HuH-7.5 (cell line): ENCODE measurements around the gene MPL.

Experiments used
- DNase-seq: peaks from one replicate; pipeline ENCODE4 v3.0.0; 2011; ENCODE audit warnings: low spot score

The MPL gene

DNA sequence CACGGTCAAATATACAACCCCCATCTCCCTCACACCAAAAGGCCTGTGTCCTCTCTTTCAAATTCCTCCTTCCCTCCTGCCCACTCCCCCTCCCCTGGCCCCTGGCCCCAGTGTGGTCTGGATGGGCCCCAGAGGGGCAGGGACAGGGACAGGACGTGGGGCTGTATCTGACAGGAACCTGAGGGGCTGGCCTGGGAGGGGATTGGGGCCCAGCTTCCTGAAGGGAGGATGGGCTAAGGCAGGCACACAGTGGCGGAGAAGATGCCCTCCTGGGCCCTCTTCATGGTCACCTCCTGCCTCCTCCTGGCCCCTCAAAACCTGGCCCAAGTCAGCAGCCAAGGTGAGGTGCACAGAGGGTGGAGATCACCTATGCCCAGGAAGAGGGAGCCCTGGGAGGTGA is at the start of gene MPL:
Gene MPL (plus strand): TSS at position 231 of the 400 bp plus-strand sequence. CDS start 31 bp downstream, at position 262.
- no peak for DNase-seq

DNA sequence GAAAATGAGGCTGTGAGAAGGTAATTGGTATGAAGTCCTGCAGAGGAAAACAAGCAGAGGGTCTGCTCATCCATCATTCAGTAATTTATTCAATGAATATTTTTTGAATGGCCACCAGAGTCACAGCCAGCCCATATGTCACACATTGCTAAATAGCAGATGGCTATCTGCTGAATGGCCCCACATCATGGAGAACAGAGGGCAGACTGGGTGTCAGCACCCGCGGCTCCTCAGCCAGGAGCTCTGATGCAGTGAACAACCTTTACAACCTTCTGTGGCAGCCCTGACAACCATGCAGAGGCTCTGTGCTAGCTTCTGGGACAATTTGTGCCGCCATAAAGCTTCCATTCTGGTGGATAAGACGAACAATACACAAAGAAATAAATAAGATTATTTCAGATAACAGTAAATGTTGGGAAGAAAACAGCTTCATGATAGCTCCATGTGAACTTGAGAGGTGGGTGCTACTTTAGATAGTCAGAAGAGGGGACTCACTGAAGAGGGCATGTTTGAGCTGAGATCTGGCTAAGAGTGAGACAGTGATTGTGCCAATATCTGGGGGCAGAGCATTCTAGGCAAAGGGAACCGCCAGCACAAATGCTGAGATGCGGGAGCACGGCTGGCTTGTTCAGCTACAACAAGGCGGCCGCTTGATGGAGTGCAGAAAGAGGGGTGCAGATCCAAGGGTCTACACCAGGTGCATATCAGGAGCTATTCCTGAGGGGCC is 49.4 kb upstream of the MPL start:
- DNase-seq = no peak

DNA sequence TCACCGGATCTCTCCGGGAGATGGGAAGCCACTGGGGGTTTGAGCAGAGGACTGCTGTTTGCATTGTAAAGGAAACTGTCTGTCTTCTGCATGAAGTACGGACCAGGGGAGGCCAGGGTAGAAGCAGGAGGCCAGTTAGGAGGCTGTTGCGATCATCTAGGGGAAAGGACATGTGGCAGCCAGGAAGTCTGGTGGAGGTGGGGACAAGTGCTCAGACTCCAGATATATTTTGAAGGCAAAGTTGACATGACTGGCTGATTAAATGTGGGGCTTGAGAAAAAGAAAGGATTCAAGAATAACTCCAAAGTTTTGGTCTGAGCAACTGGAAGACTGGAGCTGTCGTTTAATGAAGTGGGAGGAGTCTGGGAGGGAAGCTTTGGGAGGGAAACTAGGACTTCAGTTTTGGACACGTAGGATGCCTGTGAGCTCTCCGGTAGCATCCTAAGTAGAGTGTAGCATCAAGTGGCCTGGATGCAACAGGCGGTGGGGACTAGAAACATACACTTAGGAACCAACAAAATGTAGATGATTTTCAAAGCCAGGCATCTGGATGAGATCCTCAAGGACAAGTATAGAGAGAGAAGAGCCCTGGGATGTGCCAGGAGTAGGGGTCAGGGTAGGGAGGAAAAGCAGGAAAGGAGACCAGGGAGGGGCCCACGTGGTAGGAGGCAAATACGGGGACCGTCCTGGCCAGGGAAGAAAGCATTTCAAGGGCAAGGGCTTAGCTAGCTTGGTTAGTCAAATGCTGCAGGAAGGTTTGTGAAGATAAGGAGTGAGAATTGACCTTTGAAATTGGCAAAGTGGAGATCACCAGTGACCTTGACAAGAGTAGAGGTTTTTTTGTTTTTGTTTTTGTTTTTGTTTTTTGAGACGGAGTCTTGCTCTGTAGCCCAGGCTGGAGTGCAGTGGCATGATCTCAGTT is 48.6 kb upstream of the MPL start:
- no peak for DNase-seq

DNA sequence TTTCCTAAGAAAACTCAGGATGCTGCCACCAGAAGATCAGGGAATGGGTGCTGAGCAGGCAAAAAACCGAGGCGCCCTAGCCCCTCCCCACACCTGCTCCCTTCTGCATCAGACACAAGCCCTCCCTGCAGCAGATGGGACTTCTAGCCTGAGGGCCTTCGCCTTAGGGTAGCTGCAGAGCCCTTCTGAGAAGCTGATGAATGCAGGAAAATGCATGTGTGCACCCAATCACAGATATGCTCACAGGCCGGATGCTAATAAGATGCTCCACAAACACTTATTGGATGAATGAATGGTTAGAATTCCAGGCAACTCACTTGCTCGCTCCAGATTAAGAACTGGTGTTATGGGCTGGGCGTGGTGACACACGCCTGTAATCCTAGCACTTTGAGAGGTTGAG is 45.4 kb upstream of the MPL start:
- no peak for DNase-seq

DNA sequence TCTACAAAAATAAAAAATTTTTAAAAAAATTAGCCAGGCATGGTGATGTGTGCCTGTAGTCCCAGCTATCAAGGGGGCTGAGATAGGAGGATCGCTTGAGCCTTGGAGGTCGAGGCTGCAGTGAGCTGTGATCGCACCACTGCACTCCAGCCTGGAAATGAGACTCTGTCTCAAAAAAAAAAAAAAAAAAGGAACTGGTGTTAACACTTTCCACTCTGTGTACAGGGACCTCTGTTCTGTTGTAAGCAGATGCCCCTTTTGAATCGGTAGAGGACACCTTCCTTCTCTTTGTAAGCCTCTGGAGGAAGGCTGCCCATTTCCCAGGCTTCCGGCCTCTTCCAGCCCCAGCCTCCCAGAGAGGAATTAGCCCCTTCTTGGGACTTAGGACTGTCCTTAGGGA is 44.9 kb upstream of the MPL start:
- DNase-seq = no peak

DNA sequence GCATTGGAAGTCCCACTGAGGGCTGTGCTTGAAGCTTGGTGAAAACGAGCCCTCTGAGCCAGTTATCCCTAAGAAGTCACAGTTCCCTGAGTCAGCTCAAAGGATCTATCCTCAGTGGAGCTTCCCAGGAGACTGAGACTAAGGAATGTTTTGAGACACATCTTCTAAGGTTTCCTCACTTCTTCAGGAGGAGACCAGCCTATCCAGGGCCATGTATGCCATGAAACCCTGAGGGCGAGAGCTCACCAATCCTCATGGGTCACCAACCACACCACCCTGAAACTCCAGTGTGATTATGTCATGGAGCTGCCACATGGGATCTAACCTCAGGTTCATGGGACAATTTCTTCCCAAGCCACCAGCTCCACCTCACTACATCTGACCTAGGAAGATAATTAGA is 44.4 kb upstream of the MPL start:
- no peak for DNase-seq

DNA sequence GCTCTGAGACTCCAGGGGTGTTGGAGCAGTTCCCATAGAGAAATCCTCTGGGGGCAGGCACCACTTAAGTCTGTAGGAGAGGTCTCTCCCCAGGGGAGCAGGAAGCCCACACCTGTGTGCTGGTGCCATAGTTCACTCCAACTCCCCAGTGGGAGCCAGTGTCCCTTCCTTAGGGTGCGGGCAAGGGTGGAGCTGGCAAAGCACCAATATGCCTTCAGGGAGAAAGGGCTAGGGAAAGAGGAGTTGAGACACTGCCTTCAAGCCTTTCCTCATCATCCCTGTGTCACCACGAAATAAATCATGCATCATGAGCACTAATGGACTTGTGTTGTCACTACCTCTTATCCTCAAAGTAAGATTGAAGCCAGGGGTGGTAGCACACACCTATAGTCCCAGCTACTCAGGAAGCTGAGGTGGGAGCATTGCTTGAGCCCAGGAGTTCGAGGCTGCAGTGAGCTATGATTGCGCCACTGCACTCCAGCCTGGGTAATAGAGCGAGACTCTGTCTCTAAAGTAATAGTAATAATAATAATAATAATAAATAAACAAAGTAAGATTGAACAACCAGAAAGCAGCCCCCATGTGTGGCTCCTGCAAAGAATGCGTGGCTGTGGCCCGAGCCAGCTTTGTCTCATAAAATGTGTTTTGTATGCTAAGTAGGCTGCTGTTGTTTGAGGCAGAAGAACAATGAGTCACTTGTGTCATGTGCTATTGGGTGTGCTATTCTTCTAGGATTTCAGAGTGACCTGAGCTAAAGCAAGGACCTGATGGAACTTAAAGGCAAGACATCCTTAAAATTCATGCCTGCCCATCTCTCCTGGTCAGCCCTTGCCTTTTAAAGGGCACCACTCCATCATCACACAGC is 43.5 kb upstream of the MPL start:
- DNase-seq = no peak

DNA sequence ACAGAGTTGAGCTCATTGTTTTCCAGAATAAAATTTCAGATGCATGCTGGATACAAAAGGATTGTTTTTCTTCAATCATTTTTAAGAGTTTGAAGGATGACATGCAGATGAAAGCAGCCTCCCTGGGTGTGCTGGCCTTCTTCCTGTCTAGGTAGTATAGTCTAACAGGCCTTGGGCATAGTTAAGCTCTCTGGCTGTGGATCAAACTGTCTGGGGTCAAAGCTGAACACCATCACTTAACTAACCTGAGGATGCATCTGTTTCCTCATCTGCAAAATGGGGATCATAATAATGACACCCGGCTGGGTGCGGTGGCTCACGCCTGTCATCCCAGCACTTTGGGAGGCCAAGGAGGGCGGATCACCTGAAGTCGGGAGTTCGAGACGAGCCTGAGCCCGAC is 42.9 kb upstream of the MPL start:
- no peak for DNase-seq

DNA sequence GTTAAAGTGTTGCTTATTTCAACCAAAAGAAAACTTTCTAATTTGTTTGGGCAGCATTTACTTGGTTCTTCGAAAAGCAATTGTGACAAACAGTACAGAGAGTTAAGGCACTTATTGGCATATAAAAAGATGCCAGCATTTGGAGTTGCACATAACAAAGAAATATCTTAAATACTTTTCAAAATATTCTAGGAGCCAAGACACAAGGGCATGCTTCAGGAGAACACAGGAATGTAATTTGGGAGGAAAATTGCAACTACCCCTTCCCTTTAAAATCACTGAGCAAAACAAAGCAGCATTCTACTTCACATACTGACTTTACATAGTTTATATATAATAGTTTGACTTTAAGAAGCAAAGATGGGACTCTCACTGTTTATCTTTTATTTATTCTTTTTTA is 41.4 kb upstream of the MPL start:
- DNase-seq = no peak

DNA sequence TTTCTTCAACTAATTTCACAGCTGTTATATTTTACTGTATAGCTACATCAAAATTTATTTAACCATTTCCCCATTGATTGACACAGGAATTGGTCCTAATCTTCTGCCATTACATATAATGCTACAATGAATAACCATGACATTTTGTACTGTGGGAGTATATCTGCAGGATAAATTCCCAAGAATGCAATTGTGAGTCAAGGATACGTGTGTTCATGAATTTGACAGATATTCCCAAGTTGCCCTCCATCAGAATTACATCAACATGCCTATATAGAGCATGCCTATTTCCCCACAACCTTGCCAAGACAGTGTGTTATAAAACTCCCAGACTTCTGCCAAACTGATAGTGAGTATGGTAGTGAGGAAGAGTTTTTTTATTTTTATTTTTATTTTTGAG is 39.6 kb upstream of the MPL start:
- no peak for DNase-seq

DNA sequence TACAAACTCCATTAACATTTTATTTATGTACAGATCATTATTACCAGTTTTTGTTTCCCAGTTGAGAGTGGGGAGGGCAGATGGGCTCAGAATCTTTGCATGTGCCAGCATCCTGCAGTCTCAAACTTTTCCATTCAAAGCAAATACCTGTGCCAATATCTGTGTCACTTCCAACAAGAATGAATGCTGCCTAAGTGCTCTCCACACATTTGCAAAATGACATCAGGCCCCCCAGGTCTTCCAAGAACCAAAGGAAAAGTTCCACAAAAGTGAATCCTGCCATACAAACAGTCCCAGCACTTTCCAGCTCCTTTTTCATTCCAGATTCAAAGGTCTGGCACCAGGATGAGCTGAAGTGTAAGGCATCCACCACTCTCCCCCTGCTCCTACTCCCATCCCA is 38.5 kb upstream of the MPL start:
- no peak for DNase-seq

DNA sequence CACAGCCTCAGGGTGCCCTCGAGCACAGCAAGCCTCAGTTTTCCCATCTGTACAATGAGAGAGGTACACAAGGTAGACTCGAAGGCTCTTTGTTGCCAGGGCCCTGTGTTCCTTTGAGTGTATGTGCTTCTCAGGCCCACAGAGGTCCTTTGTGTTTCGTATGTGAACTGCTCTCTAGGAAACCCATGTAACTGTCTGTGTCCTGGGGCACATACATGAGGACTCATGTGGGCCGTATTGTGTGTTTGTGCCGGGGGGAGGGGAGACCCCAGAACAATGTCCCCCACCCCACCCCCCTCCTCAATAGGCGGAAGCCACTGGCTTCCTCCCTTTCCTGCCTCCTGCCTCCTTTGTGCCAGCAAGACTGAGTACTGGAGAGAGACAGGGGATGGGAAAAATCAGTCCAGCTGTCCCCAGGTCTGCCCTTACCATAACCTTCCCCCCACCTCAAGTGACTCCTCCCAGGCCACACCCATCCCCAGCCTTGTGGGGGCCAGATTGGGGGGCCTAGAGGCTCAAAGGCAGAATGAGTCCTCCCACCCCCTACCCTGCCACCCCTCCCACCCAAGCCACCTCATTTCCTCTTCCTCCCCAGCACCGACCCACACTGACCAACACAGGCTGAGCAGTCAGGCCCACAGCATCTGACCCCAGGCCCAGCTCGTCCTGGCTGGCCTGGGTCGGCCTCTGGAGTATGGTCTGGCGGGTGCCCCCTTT is 37.1 kb upstream of the MPL start, which contains the start of gene TIE1:
Gene TIE1 (plus strand): TSS at position 605 of the 717 bp plus-strand sequence. CDS start 90 bp downstream, at position 695.
- DNase-seq = no peak

DNA sequence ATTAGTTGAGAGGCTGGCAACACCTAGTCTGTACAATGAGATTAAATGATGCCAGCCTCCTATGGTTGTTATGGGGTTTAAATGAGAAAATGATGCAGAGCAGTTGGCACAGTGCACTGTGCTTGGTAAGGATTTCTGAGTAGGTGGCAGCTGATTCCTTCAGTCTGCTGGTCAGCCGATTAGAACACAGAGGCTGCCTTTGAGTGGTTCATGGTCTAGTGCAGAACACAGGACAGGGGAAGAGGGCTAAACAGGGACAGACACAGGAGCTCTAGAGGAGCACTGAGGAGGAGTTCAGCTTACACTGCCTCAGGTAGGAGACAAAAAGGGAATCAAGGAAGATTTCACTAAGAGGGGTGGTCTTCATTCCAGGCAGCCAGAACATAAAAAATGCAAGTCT is 35.4 kb upstream of the MPL start:
- no peak for DNase-seq

DNA sequence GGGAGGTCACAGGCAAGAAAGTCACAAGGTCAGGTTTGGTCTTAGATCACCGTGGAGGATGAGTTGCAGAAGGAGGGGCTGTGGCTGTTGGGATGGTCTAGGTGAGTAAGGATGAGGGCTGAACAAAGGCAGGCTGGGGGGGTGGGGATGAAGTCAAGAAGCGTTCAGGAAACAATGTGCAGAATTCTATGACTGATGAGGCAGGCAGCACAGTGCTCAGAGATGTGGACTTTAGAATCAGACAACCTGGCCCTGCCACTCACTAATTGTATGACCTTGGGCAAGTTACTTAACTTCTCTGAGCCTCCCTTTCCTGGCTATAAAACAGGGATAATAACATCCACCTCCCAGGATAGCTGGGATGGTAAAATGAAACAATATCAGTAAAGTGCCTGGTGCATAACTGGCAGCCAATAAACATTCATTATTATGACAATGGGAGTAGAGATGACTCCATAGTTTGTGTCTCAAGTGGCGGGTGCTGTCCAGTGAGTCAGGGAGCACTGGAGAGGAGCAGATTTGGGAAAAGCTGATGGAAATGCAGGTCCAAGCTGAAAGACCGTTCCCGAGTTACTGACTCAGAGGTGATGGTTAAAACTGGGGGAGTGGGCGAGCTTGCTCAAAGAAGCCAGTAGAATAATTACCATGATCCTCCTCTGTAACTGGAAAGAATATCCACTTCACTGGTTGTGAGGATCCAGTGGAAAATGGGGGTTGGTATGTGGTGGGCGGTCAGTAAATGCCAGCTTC is 34.7 kb upstream of the MPL start:
- no peak for DNase-seq

DNA sequence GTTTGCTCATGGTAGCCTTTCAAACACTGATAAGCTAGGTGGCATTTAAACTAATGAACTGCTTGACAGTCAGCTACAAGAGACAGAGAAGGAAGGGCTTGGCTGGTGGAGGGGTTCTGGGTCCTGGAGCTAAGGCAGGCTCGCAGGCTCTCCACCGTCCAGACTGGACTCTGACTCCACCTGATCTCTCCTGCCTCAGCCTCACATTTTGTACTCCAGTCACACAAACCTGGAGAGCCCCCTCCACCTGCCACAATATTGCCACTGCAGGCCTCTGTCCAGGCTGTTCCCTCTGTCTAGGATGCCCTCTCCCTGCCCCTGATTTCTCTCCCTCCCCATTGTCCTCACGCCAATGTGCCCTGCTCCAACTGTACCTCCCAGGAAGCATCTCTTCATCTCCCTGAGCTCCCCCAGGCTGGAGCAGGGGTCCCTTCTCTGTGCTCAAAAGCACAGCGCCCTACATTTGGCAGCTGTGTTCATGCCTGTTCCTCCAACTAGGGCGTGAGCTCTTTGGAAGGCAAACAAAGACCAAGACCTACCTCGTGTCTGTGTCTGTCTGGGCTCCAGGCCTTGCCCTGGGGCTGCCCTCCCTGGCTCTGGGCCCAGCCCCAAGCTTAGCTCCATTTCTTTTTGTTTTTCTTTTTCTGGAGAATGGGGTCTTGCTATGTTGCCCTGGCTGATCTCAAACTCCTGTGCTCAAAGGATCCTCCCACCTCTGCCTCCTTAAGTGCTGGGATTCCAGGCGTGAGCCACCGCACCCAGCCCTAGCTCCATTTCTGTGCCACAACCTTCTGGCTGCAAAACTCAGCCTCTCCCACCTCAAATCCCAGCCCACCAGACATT is 33.9 kb upstream of the MPL start:
- no peak for DNase-seq

DNA sequence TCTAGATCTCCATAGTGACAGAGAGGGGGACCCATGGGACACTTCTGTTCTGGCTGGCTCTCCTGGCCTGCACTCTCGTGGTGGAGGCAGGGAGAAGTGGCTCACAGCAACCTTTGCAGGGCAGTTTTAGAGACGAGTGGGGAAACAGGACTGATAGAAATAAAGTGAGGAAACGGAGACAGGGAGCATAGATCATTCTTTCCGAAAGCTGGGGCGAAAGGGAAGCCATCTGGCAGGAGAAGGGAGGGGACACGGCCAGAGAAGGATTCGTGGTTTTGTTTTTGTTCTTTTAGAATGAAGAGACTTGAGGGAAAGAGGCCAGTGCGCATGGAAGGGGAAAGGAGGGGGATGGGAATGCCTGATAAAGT is 33.3 kb upstream of the MPL start:
- no peak for DNase-seq

DNA sequence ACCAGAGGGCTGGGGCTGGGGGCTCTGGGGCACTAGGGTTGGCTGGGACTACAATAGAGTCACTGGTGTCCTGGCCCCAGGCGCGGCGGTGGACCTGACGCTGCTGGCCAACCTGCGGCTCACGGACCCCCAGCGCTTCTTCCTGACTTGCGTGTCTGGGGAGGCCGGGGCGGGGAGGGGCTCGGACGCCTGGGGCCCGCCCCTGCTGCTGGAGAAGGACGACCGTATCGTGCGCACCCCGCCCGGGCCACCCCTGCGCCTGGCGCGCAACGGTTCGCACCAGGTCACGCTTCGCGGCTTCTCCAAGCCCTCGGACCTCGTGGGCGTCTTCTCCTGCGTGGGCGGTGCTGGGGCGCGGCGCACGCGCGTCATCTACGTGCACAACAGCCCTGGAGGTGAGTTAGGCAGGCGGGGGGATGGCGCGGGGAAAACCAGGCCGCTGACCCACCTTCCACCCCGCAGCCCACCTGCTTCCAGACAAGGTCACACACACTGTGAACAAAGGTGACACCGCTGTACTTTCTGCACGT is 32.8 kb upstream of the MPL start:
- DNase-seq = no peak

DNA sequence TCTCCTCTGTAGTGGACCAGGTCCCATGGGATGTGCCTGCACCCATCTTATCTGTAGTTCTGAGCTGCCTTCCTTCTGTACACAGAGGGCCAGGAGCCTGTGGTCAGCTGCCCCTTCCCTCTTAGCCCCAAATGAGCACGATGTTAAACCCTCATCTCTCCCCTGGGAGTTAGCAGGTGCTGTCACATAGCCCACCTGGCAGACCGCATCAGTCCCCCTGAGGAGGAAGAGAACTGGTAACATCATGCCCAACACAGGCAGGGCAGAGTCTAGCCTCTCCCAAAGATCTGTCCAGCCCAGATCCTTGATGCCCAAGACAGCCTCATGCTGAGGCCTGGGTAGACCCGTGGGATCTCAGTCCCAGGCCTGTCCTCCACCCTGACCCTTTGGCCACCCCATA is 32.2 kb upstream of the MPL start:
- no peak for DNase-seq

DNA sequence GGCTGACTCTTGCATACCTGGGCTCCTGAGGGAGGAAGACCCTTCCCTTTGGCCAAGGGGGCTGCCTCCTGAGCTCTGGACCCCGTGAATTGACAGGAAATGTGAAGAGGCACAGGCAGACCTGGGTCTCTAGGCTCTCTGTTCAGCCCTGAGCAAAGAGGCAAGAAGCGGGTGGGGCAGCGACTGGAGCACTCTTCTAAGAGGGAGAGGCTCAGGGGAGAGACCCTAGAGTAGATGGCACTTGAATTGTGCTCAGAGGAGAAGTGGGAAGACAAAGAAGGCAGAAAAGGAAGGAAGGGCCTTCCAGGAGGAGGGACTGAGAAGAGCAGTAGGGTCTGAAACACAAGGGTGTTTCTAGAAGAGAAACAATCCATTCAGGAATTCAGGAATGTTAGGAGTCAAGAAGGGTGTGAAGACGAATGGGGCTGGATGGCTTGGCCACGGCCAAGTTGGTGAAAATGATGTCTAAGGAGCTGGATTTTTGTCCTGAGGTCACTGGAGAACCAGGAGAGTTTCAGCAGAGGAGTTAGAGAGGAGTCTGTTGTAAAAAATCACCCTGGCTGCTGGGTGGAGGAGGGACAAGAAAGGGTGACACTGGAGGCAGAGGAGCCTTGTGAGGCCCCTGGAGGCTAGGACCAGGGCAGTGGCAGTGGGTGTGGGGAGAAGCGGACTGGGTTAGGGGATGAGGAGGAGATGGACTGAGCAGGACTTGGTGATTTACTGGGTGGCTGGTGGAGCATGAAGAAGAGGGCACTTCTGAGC is 31.5 kb upstream of the MPL start:
- no peak for DNase-seq
